ENCODE data around the gene RPL37A.

RPL37A gene

GRCh38 chr2:216548901-216549331 is 50.3 kb downstream of the RPL37A start:
- no peak for DNase-seq (ENCODE audit: low read depth)

- DNase-seq (ENCODE audit: low read depth) = no peak
Observed at GRCh38 chr2:216549926-216550690, 51.5 kb downstream of the RPL37A start.

GRCh38 chr2:216551234-216552068 is 52.8 kb downstream of the RPL37A start:
- no peak for DNase-seq (ENCODE audit: low read depth)

DNA sequence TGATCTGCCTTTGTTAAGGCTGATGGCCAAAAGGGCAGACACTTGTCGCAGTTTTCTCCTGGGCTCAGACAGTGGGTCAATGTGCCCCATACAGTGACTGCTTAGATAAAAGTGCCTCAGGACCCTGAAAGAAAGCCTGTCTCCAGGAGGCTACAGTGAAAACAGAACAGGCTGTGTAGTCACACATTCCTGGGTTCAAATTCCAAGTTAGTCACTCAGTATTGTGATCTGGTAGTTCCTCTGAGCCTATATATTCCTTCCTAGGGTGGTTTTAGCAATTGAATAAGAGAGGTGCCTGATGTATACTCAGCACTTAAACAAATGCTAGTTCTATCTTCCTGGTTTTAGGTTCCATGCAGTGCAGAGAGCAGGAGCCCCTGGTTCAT is 54.4 kb downstream of the RPL37A start:
- no peak for DNase-seq (ENCODE audit: low read depth)
